PFSK-1 (cell line): Measurements from ENCODE around the gene SLC25A28.

Experiments used
- POLR2AphosphoS5 ChIP-seq: IDR thresholded peaks from 2 replicates; pipeline ENCODE4 v1.6.1; 2012; ENCODE audit warnings: low read depth, mild to moderate bottlenecking, control low read depth, low read length, moderate library complexity
- TAF1 ChIP-seq: IDR thresholded peaks from 2 replicates; pipeline ENCODE4 v1.6.1; 2012; ENCODE audit warnings: low read length, control low read depth, borderline replicate concordance; ENCODE audit not compliant: insufficient read depth

DNA sequence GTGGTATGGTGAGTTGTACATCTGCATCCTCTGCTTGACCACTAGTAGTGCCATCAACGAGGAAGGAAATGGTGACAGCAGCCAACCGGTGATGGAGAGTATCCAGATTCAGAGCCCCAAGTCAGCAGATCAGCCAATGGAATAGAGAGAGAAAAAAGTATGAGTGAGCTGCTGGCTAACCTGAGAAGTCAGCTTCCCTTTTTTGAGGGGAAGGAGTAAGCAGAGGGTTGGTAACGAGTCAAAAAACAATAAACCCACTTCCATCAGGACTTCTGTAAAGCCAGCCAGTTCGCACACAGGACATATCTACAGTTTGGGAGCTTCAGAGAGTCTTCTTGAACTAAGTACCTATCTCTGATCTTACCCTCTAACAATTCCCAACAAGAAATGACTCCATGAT, 8.9 kb downstream of the SLC25A28 start:
- TF ChIP-seq POLR2AphosphoS5 (no peak), TAF1 (no peak)
